Activated T-cell treated with anti-CD3 and anti-CD28 coated beads, Interleukin-2, amount 50 U/mL, for 72 hours (primary cell): Measurements from ENCODE around the gene RHD. TPM values are rescaled to one million over a fixed set of nuclear protein-coding genes. Genes with fewer than 3 reads are reported as not detected.
"Not testable (repeated sequence)": the region's sequence is repeated elsewhere in the genome, so short reads cannot be mapped to it uniquely, and the experiment has no call there.

ENCODE experiments used
- ATAC-seq, 2 donors: fragments of 150-1000 bp; cut with Tn5 transposase; replicated peaks in 1 of 2; 2 replicates each; pipeline ENCODE4 v1.10.0; 2021; ENCODE audit warnings: moderate library complexity in 2 of 2, mild to moderate bottlenecking in 1 of 2
- DNase-seq, 2 donors: peaks; one replicate each; pipeline ENCODE4 v3.0.0; 2021 to 2022; ENCODE audit warnings: mixed read lengths in 1 of 2
- H3K27ac Mint-ChIP-seq: one replicate; pipeline ENCODE4 v1.8.0; 2022; ENCODE audit warnings: mild to moderate bottlenecking, moderate library complexity, mixed read lengths
- H3K27me3 Mint-ChIP-seq: one replicate; pipeline ENCODE4 v1.8.0; 2022; ENCODE audit warnings: low read depth, mixed read lengths
- H3K36me3 Mint-ChIP-seq, 2 donors: one replicate each; pipeline ENCODE4 v1.8.0; 2022; ENCODE audit warnings: mixed read lengths in 2 of 2, mild to moderate bottlenecking in 1 of 2; ENCODE audit not compliant: insufficient read depth in 2 of 2
- H3K4me1 Mint-ChIP-seq: one replicate; pipeline ENCODE4 v1.8.0; 2022; ENCODE audit warnings: low read depth, mixed read lengths
- H3K4me3 Mint-ChIP-seq, 2 donors: one replicate each; pipeline ENCODE4 v1.8.0; 2022; ENCODE audit warnings: mild to moderate bottlenecking in 2 of 2, mixed read lengths in 2 of 2, moderate library complexity in 2 of 2
- H3K9me3 Mint-ChIP-seq, 2 donors: one replicate each; pipeline ENCODE4 v1.8.0; 2022; ENCODE audit warnings: mixed read lengths in 2 of 2
- total RNA-seq, 2 donors: library from RNA; stranded (reverse); gene quantifications; one replicate each; pipeline ENCODE4 v1.2.3, GENCODE V29; 2022

The RHD gene
- total RNA-seq, 2 donors from 2014 or later, result 0.12 TPM; not detected in 1

- DNase-seq (peak; percentile 31 to 52), ATAC-seq (peak in 1 of 2 donors; percentile 1)
- peaks cover 15 to 47% of the 10 kb centered on the region in 2 donors for H3K36me3 Mint-ChIP-seq
- H3K4me3 Mint-ChIP-seq, result peak overlapping the region; percentile 94 to 98
- H3K27me3 Mint-ChIP-seq, result no peaks in the 10 kb centered on the region
- H3K27ac Mint-ChIP-seq, result peak overlapping the region; percentile 99
- peaks cover 56% of the 10 kb centered on the region for H3K4me1 Mint-ChIP-seq
- no peaks in the 10 kb centered on the region for H3K9me3 Mint-ChIP-seq
These were observed 25.7 kb upstream of the RHD start for GRCh38 chr1:25246600-25247023.

- peak; percentile 89 to 90 for ATAC-seq
- Mint-ChIP-seq H3K9me3 (no peaks in the 10 kb centered on the region), H3K4me1 (peaks cover 51% of the 10 kb centered on the region), H3K4me3 (peak within 1 kb of the TSS; percentile 94 to 98), H3K27me3 (no peaks in the 10 kb centered on the region), H3K27ac (peak within 1 kb of the TSS; percentile 99), H3K36me3 (peaks cover 15 to 44% of the 10 kb centered on the region in 2 donors)
- peak; percentile 100 for DNase-seq
These were observed 25.1 kb upstream of the RHD start, which contains the start of gene RSRP1 for GRCh38 chr1:25247024-25247828. Gene RSRP1 (minus strand): TSS chr1:25247454. CDS start chr1:25246963, 491 bp downstream.

GRCh38 chr1:25247829-25248754, 24.2 kb upstream of the RHD start:
- ATAC-seq (peak; percentile 44 to 49), DNase-seq (no peak)
- Mint-ChIP-seq H3K27ac (peak overlapping the region; percentile 99), H3K36me3 (peaks cover 12 to 35% of the 10 kb centered on the region in 2 donors), H3K4me3 (peak overlapping the region; percentile 94 to 98), H3K9me3 (no peaks in the 10 kb centered on the region), H3K27me3 (no peaks in the 10 kb centered on the region), H3K4me1 (peaks cover 42% of the 10 kb centered on the region)

DNA sequence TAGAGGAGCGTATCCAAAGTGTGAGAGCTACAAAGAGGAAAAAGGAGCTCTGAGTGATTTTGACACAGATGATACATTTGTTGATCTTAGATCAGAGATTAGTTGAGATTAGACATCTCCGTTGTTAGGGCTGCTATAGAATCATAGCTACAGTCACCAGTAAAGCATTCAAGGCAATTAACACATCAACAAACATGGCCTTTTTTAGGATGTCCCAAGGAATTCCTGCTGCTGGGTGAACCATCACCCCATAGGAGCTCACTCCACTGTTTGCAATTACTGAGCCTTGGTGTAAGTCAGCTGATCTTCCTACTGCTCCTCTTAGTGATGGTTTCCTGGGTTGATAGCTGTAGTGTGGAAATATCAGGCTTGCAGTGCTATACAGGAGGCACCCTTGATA, 18.4 kb upstream of the RHD start:
- no peak for ATAC-seq
- Mint-ChIP-seq H3K36me3 (no peaks in the 10 kb centered on the region), H3K27me3 (no peaks in the 10 kb centered on the region), H3K27ac (no peak overlapping the region), H3K4me1 (peaks cover 7% of the 10 kb centered on the region), H3K4me3 (no peak overlapping the region), H3K9me3 (no peaks in the 10 kb centered on the region)
- no peak for DNase-seq

DNA sequence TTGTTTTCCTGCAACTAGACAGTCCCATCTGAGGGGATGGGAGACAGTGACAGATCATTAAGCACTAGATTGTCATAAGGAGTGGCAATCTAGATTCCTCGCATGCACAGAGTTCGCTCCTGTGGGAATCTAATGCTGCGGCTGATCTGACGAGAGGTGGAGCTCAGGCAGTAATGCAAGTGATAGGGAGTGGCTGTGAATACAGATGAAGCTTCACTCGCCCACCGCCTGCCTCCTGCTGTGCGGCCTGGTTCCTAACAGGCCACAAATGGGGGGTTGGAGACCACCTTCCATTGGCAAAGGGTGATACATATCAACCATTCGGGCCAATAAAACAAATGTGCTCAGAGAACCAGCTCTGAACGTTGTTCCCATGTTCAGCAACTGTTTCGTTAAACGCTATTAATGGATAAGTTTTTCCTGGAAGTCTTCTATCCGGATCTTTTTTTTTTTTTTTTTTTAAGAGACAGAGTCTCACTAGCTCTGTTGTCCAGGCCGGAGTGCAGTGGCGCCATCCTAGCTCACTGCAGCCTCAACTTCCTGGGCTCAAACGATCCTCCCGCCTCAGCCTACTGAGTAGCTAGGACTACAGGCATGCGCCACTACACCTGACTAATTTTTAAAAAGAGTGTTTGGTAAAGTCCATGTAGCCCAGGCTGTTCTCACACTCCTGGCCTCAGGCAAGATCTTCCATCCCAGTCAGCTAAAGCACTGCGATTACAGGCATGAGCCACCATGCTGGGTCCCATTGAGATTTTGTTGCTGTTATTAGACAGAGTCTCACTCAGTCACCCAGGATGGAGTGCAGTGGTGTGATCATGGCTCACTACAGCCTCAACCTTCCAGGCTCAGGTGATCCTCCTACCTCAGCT, 16.4 kb upstream of the RHD start:
- Mint-ChIP-seq H3K4me3 (no peak overlapping the region), H3K9me3 (no peaks in the 10 kb centered on the region), H3K27me3 (no peaks in the 10 kb centered on the region), H3K27ac (no peak overlapping the region), H3K36me3 (no peaks in the 10 kb centered on the region), H3K4me1 (peaks cover 21% of the 10 kb centered on the region)
- DNase-seq (no peak), ATAC-seq (no peak)

- H3K4me3 Mint-ChIP-seq, result no peak overlapping the region
- no peaks in the 10 kb centered on the region for H3K9me3 Mint-ChIP-seq
- H3K36me3 Mint-ChIP-seq, result no peaks in the 10 kb centered on the region
- no peaks in the 10 kb centered on the region for H3K27me3 Mint-ChIP-seq
- H3K4me1 Mint-ChIP-seq, result peaks cover 22% of the 10 kb centered on the region
- H3K27ac Mint-ChIP-seq, result no peak overlapping the region
- ATAC-seq (no peak), DNase-seq (no peak)
These were observed 15.7 kb upstream of the RHD start for GRCh38 chr1:25256578-25256965.

- Mint-ChIP-seq H3K4me3 (no peak overlapping the region), H3K9me3 (no peaks in the 10 kb centered on the region), H3K4me1 (peaks cover 22% of the 10 kb centered on the region), H3K27me3 (no peaks in the 10 kb centered on the region), H3K27ac (no peak overlapping the region), H3K36me3 (no peaks in the 10 kb centered on the region)
- ATAC-seq (no peak), DNase-seq (no peak)
These were observed 15.1 kb upstream of the RHD start for GRCh38 chr1:25257196-25257595.

- H3K27me3 Mint-ChIP-seq, H3K4me3 Mint-ChIP-seq, H3K9me3 Mint-ChIP-seq, DNase-seq, H3K36me3 Mint-ChIP-seq: not testable (repeated sequence)
- peaks cover 30% of the 10 kb centered on the region for H3K4me1 Mint-ChIP-seq
- ATAC-seq, result peak; percentile 80 to 87
- H3K27ac Mint-ChIP-seq, result peak overlapping the region; percentile 57
These were observed 12.5 kb upstream of the RHD start for GRCh38 chr1:25259813-25260212.

DNA sequence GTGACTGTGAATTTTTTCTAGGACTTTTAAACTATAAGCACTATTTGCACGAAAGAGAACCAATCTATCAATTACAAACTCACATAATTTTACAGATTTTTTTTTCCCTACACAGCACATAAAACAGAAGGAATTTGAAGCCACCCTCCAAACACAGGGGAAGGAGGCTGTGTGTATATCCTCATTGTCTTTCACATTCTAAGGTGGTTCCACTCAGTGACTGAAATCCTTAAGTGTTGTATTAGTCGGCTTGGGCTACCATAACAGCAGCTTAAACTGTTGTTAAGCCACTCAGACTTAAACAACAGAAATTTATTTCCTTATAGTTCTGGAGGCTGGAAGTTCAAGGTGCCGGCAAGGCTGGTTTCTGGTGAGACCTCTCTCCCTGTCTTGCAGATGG, 12.0 kb upstream of the RHD start:
- peak overlapping the region in 1 of 2 donors; percentile 52 for H3K4me3 Mint-ChIP-seq
- H3K36me3 Mint-ChIP-seq, H3K9me3 Mint-ChIP-seq, H3K27me3 Mint-ChIP-seq, DNase-seq: not testable (repeated sequence)
- peak in 1 of 2 donors; percentile 41 for ATAC-seq
- H3K27ac Mint-ChIP-seq, result peak overlapping the region; percentile 57
- H3K4me1 Mint-ChIP-seq, result peaks cover 30% of the 10 kb centered on the region

GRCh38 chr1:25266554-25267287, 5.6 kb upstream of the RHD start:
- peaks cover 15% of the 10 kb centered on the region for H3K4me1 Mint-ChIP-seq
- not testable (repeated sequence) for H3K36me3 Mint-ChIP-seq, H3K27me3 Mint-ChIP-seq, H3K9me3 Mint-ChIP-seq
- H3K4me3 Mint-ChIP-seq, result peak overlapping the region; percentile 94 to 96
- peak overlapping the region; percentile 28 for H3K27ac Mint-ChIP-seq
- DNase-seq (peak in 1 of 2 donors; percentile 35), ATAC-seq (peak; percentile 31 to 35)

GRCh38 chr1:25267288-25268142, 4.8 kb upstream of the RHD start:
- H3K27me3 Mint-ChIP-seq, H3K9me3 Mint-ChIP-seq, H3K36me3 Mint-ChIP-seq: not testable (repeated sequence)
- ATAC-seq (peak; percentile 85 to 86), DNase-seq (peak; percentile 91 to 96)
- Mint-ChIP-seq H3K4me3 (peak overlapping the region; percentile 68 to 90), H3K4me1 (peaks cover 15% of the 10 kb centered on the region), H3K27ac (peak overlapping the region; percentile 92)
